HG02852 (cell line): ENCODE results near the gene ZNF660.

Source experiments
- ATAC-seq: cut with Tn5 transposase; IDR thresholded peaks from one replicate; pipeline ENCODE4 v1.9.1; 2021; ENCODE audit warnings: mild to moderate bottlenecking, moderate library complexity; ENCODE audit not compliant: unreplicated experiment

Gene ZNF660

GRCh38 chr3:44628716-44629115, 44.0 kb downstream of the ZNF660 start:
- no peak for ATAC-seq

- no peak for ATAC-seq
Observed at GRCh38 chr3:44632193-44632592, 47.4 kb downstream of the ZNF660 start.

- ATAC-seq = no peak
Observed at GRCh38 chr3:44642337-44642736, 57.6 kb downstream of the ZNF660 start.

- no peak for ATAC-seq
Observed at GRCh38 chr3:44643024-44643423, 58.3 kb downstream of the ZNF660 start.

- no peak for ATAC-seq
Observed at GRCh38 chr3:44647771-44648170, 63.0 kb downstream of the ZNF660 start.

GRCh38 chr3:44648564-44649229, 63.9 kb downstream of the ZNF660 start, which contains the start of gene ZNF35:
ZNF35 (plus strand) TSS chr3:44648732; CDS start chr3:44651068, 2,336 bp downstream.
- peak; percentile 98 for ATAC-seq
